ENCODE results near the gene IDUA.

DNA sequence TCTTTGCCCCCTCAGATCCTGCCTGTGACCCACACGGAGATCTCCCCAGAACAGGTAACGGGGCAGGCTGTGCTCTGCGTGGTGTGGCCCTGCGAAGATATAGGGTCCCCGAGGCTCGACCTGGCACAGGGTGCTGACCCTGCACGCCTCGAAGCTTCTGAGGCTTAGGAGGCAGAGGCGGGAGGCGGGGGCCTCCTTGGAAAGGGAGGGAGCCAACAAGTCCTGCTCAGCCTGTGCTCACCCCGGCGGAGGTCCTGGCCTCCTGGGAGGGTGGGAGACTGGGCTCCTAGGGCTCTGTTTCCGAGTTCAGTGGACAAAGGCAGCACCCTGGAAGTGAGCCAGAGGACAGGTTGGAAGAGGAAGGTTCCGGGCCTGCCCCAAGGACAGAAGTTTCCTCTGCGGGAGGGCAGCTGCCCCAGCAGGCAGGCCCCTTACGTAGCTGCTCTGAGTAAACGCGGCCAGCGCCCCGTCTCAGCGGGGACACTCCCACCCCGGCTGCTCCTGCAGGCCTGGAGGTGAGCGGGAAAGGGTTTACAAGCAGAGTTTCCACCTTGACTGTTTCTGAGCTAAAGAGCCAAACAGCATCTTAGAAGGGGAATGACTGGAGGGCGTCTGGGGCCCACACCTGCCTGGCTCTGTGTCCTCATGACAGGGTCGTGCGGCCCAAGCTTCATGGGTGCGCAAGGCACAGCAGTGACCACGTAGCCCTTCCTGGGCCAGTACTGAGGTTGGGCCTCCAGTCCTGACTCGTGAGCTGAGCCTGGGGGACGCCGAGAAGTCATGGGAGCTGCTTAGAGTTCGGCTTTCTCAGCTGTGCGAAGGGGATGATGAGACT is 38.5 kb upstream of the IDUA start:
- TF ChIP-seq CTCF (conservative IDR thresholded peaks at IDR 0.05) = no peak
- no peak for TF ChIP-seq EZH2 (IDR thresholded peaks at IDR 0.05; ENCODE audit: low read depth)
